ENCODE data around the gene SPIB. TPM values are rescaled to one million over a fixed set of nuclear protein-coding genes. Genes with fewer than 3 reads are reported as not detected.

The SPIB gene
- total RNA-seq, 1 donor from 2014 or later, result 0.11 TPM

GRCh38 chr19:50406829-50407228 lies 11.9 kb upstream of the SPIB start:
- Mint-ChIP-seq H3K4me3 (no peak overlapping the region), H3K9me3 (no peaks in the 10 kb centered on the region), H3K4me1 (no peaks in the 10 kb centered on the region), H3K36me3 (peaks cover 17% of the 10 kb centered on the region), H3K27ac (no peak overlapping the region), H3K27me3 (ENCODE audit: low read depth) (no peaks in the 10 kb centered on the region)
- TF ChIP-seq CTCF (IDR thresholded peaks at IDR 0.05; ENCODE audit: unreplicated experiment), result no peak
- no peak for DNase-seq (ENCODE audit: low spot score in 2 of 2, unreplicated experiment in 2 of 2)

GRCh38 chr19:50409347-50409746 lies 9.4 kb upstream of the SPIB start:
- Mint-ChIP-seq H3K36me3 (peaks cover 20% of the 10 kb centered on the region), H3K9me3 (no peaks in the 10 kb centered on the region), H3K4me3 (no peak overlapping the region), H3K27ac (no peak overlapping the region), H3K27me3 (ENCODE audit: low read depth) (no peaks in the 10 kb centered on the region), H3K4me1 (no peaks in the 10 kb centered on the region)
- no peak for DNase-seq (ENCODE audit: low spot score in 2 of 2, unreplicated experiment in 2 of 2)
- TF ChIP-seq CTCF (IDR thresholded peaks at IDR 0.05; ENCODE audit: unreplicated experiment), result no peak

- Mint-ChIP-seq H3K27ac (no peak overlapping the region), H3K36me3 (peaks cover 20% of the 10 kb centered on the region), H3K4me1 (no peaks in the 10 kb centered on the region), H3K27me3 (ENCODE audit: low read depth) (no peaks in the 10 kb centered on the region), H3K9me3 (no peaks in the 10 kb centered on the region), H3K4me3 (no peak overlapping the region)
- no peak for DNase-seq (ENCODE audit: low spot score in 2 of 2, unreplicated experiment in 2 of 2)
- no peak for TF ChIP-seq CTCF (IDR thresholded peaks at IDR 0.05; ENCODE audit: unreplicated experiment)
These were observed 8.6 kb upstream of the SPIB start for GRCh38 chr19:50410109-50410508.

GRCh38 chr19:50412419-50412818 lies 6.3 kb upstream of the SPIB start:
- no peak overlapping the region for H3K4me3 Mint-ChIP-seq
- no peaks in the 10 kb centered on the region for H3K4me1 Mint-ChIP-seq
- no peaks in the 10 kb centered on the region for H3K9me3 Mint-ChIP-seq
- H3K36me3 Mint-ChIP-seq, result peaks cover 15% of the 10 kb centered on the region
- no peak overlapping the region for H3K27ac Mint-ChIP-seq
- H3K27me3 Mint-ChIP-seq (ENCODE audit: low read depth), result peaks cover 2% of the 10 kb centered on the region
- TF ChIP-seq CTCF (IDR thresholded peaks at IDR 0.05; ENCODE audit: unreplicated experiment), result no peak
- no peak for DNase-seq (ENCODE audit: low spot score in 2 of 2, unreplicated experiment in 2 of 2)

- no peaks in the 10 kb centered on the region for H3K9me3 Mint-ChIP-seq
- no peak overlapping the region for H3K4me3 Mint-ChIP-seq
- DNase-seq (ENCODE audit: low spot score in 2 of 2, unreplicated experiment in 2 of 2), result no peak
- TF ChIP-seq CTCF (IDR thresholded peaks at IDR 0.05; ENCODE audit: unreplicated experiment), result no peak
- peaks cover 4% of the 10 kb centered on the region for H3K27me3 Mint-ChIP-seq (ENCODE audit: low read depth)
- no peak overlapping the region for H3K27ac Mint-ChIP-seq
- no peaks in the 10 kb centered on the region for H3K4me1 Mint-ChIP-seq
- peaks cover 15% of the 10 kb centered on the region for H3K36me3 Mint-ChIP-seq
These were observed 5.6 kb upstream of the SPIB start for GRCh38 chr19:50413096-50413495.

- Mint-ChIP-seq H3K27me3 (ENCODE audit: low read depth) (peaks cover 8% of the 10 kb centered on the region), H3K9me3 (no peaks in the 10 kb centered on the region), H3K27ac (no peak overlapping the region), H3K4me1 (no peaks in the 10 kb centered on the region), H3K4me3 (no peak overlapping the region), H3K36me3 (peaks cover 15% of the 10 kb centered on the region)
- no peak for DNase-seq (ENCODE audit: low spot score in 2 of 2, unreplicated experiment in 2 of 2)
- TF ChIP-seq CTCF (IDR thresholded peaks at IDR 0.05; ENCODE audit: unreplicated experiment), result no peak
These were observed 5.2 kb upstream of the SPIB start for GRCh38 chr19:50413531-50413930.

Measured in mesothelial cell of epicardium (in vitro differentiated cells).